HEK293 (cell line): ENCODE results near the gene RFTN1.

Experiments used
- CTCF ChIA-PET: fragments of 350-600 bp; formaldehyde crosslinking; extraction: SDS; loops from one replicate; lab custom pipeline; 2021; ENCODE audit warnings: antibody characterized with exemption; lab: Yijun Ruan, JAX
- POLR2A ChIA-PET: fragments of 300-600 bp; formaldehyde crosslinking; extraction: SDS; loops from one replicate; lab custom pipeline; 2020; ENCODE audit warnings: antibody characterized with exemption, inconsistent platforms; lab: Yijun Ruan, JAX
- H3K27ac ChIP-seq: fragments of 200-500 bp; sonication (Bioruptor generic); 2 replicates; pipeline ENCODE4 v1.5.1; 2014; ENCODE audit warnings: low read depth, low read length, control low read depth, inconsistent platforms; ENCODE audit errors: extremely low read depth
- H3K36me3 ChIP-seq, 2 experiments: fragments of 200-500 bp in 1 of 2; sonication (Bioruptor generic) in 1 of 2; 1 replicate in 1 of 2; 2 replicates in 1 of 2; pipeline ENCODE4 v1.5.1; 2014 to 2017; ENCODE audit warnings: inconsistent platforms in 2 of 2, low read length in 2 of 2; ENCODE audit not compliant: control insufficient read depth in 2 of 2, insufficient read depth in 1 of 2
- H3K4me1 ChIP-seq: fragments of 200-500 bp; sonication (Bioruptor generic); 2 replicates; pipeline ENCODE4 v1.5.1; 2014; ENCODE audit warnings: mild to moderate bottlenecking, low read length, inconsistent platforms; ENCODE audit not compliant: control insufficient read depth, insufficient read depth
- H3K4me3 ChIP-seq: 2 replicates; pipeline ENCODE4 v1.5.1; 2011; ENCODE audit warnings: low read depth, mild to moderate bottlenecking, control low read depth, low read length, moderate library complexity
- H3K9me3 ChIP-seq: fragments of 200-500 bp; sonication (Bioruptor generic); 2 replicates; pipeline ENCODE4 v1.5.1; 2014; ENCODE audit warnings: low read depth, low read length, inconsistent platforms; ENCODE audit not compliant: control insufficient read depth, insufficient read depth
- BCL11A ChIP-seq: fragments of 450-650 bp; formaldehyde crosslinking; IDR thresholded peaks from 2 replicates; pipeline ENCODE4 v1.5.1; 2016; ENCODE audit warnings: low read depth, missing biosample characterization, missing genetic modification characterization
- HIC1 ChIP-seq: fragments of 450-650 bp; formaldehyde crosslinking; IDR thresholded peaks from 2 replicates; pipeline ENCODE4 v1.5.1; 2016; ENCODE audit warnings: missing biosample characterization, missing genetic modification characterization
- KLF16 ChIP-seq: fragments of 450-650 bp; formaldehyde crosslinking; IDR thresholded peaks from 2 replicates; pipeline ENCODE4 v1.5.1; 2017; ENCODE audit warnings: missing biosample characterization, missing genetic modification characterization
- KLF17 ChIP-seq: fragments of 450-650 bp; formaldehyde crosslinking; IDR thresholded peaks from 2 replicates; pipeline ENCODE4 v1.5.1; 2016; ENCODE audit warnings: missing biosample characterization, missing genetic modification characterization
- KLF9 ChIP-seq: fragments of 450-650 bp; formaldehyde crosslinking; IDR thresholded peaks from 2 replicates; pipeline ENCODE4 v1.5.1; 2016; ENCODE audit warnings: missing biosample characterization, missing genetic modification characterization, low read depth
- SP3 ChIP-seq: fragments of 450-650 bp; formaldehyde crosslinking; IDR thresholded peaks from 2 replicates; pipeline ENCODE4 v1.5.1; 2016; ENCODE audit warnings: missing biosample characterization, missing genetic modification characterization
- ZBTB21 ChIP-seq: fragments of 450-650 bp; formaldehyde crosslinking; IDR thresholded peaks from 2 replicates; pipeline ENCODE4 v1.5.1; 2017; ENCODE audit warnings: missing biosample characterization, missing genetic modification characterization
- ZFP3 ChIP-seq: fragments of 450-650 bp; formaldehyde crosslinking; IDR thresholded peaks from 2 replicates; pipeline ENCODE4 v1.5.1; 2016; ENCODE audit warnings: low read depth, missing biosample characterization, missing genetic modification characterization
- ZFP41 ChIP-seq: fragments of 450-650 bp; formaldehyde crosslinking; IDR thresholded peaks from 2 replicates; pipeline ENCODE4 v1.5.1; 2016; ENCODE audit warnings: missing biosample characterization, missing genetic modification characterization, borderline replicate concordance
- ZNF132 ChIP-seq: fragments of 450-650 bp; formaldehyde crosslinking; IDR thresholded peaks from 2 replicates; pipeline ENCODE4 v1.5.1; 2017; ENCODE audit warnings: missing biosample characterization, missing genetic modification characterization, borderline replicate concordance
- ZNF24 ChIP-seq: fragments of 450-650 bp; formaldehyde crosslinking; IDR thresholded peaks from 2 replicates; pipeline ENCODE4 v1.5.1; 2016; ENCODE audit warnings: missing biosample characterization, missing genetic modification characterization
- ZNF292 ChIP-seq: fragments of 450-650 bp; formaldehyde crosslinking; IDR thresholded peaks from 2 replicates; pipeline ENCODE4 v1.5.1; 2016; ENCODE audit warnings: low read depth, missing biosample characterization, missing genetic modification characterization, borderline replicate concordance
- ZNF311 ChIP-seq: fragments of 450-650 bp; formaldehyde crosslinking; IDR thresholded peaks from 2 replicates; pipeline ENCODE4 v1.5.1; 2017; ENCODE audit warnings: missing biosample characterization, missing genetic modification characterization, borderline replicate concordance
- ZNF398 ChIP-seq: fragments of 450-650 bp; formaldehyde crosslinking; IDR thresholded peaks from 2 replicates; pipeline ENCODE4 v1.5.1; 2017; ENCODE audit warnings: missing biosample characterization, missing genetic modification characterization
- ZNF433 ChIP-seq: fragments of 450-650 bp; formaldehyde crosslinking; IDR thresholded peaks from 2 replicates; pipeline ENCODE4 v1.5.1; 2016; ENCODE audit warnings: missing biosample characterization, missing genetic modification characterization, low read depth
- ZNF513 ChIP-seq: fragments of 450-650 bp; IDR thresholded peaks from 2 replicates; pipeline ENCODE4 v1.5.1; 2018; ENCODE audit warnings: missing biosample characterization, missing genetic modification characterization

Gene RFTN1

GRCh38 chr3:16507578-16508242 is 5.8 kb downstream of the RFTN1 start (continued):
- TF ChIP-seq ZBTB21 (tag by site-specific recombination), result peak; percentile 32; the same call in 1 of the 2 replicates
- no peak for TF ChIP-seq ZFP41 (tag by site-specific recombination)
- TF ChIP-seq KLF16 (tag by site-specific recombination), result no peak
- peak; percentile 95 for TF ChIP-seq ZNF311 (tag by site-specific recombination)
- TF ChIP-seq ZNF292 (tag by site-specific recombination), result no peak

- ChIA-PET CTCF (no interaction called here), POLR2A (no interaction called here)
- Histone ChIP-seq H3K9me3 (no peaks in the 10 kb centered on the region), H3K4me3 (no peak overlapping the region), H3K27ac (no peak overlapping the region), H3K4me1 (peaks cover 43% of the 10 kb centered on the region), H3K36me3 (no peaks in the 10 kb centered on the region)
- no peak for TF ChIP-seq ZFP3
- no peak for TF ChIP-seq ZNF398 (tag by site-specific recombination)
- TF ChIP-seq ZNF433 (tag by site-specific recombination), result no peak
- no peak for TF ChIP-seq HIC1 (tag by site-specific recombination)
- no peak for TF ChIP-seq ZNF24 (tag by site-specific recombination)
- TF ChIP-seq ZNF132 (tag by site-specific recombination), result no peak
- no peak for TF ChIP-seq KLF17
- TF ChIP-seq KLF9, result no peak
- no peak for TF ChIP-seq ZNF513 (tag by site-specific recombination)
- no peak for TF ChIP-seq BCL11A (tag by site-specific recombination)
- no peak for TF ChIP-seq SP3 (tag by site-specific recombination)
These were observed 6.5 kb downstream of the RFTN1 start for GRCh38 chr3:16506884-16507577.
